Glomerular visceral epithelial cell (primary cell): ENCODE data around the gene UCMA.
"Not testable (repeated sequence)": the region's sequence is repeated elsewhere in the genome, so short reads cannot be mapped to it uniquely, and the experiment has no call there.

ENCODE experiments used
- DNase-seq: peaks from one replicate; pipeline ENCODE4 v3.0.0-alpha.2; 2016; ENCODE audit errors: extremely low spot score

UCMA gene, protein sequence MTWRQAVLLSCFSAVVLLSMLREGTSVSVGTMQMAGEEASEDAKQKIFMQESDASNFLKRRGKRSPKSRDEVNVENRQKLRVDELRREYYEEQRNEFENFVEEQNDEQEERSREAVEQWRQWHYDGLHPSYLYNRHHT

GRCh38 chr10:13234172-13234571, at the start of gene UCMA:
Gene UCMA, minus strand, starts transcription at chr10:13234374. Its CDS starts 116 bp downstream, at chr10:13234258.
- no peak for DNase-seq

GRCh38 chr10:13282348-13282747, 48.2 kb upstream of the UCMA start:
- not testable (repeated sequence) for DNase-seq

DNA sequence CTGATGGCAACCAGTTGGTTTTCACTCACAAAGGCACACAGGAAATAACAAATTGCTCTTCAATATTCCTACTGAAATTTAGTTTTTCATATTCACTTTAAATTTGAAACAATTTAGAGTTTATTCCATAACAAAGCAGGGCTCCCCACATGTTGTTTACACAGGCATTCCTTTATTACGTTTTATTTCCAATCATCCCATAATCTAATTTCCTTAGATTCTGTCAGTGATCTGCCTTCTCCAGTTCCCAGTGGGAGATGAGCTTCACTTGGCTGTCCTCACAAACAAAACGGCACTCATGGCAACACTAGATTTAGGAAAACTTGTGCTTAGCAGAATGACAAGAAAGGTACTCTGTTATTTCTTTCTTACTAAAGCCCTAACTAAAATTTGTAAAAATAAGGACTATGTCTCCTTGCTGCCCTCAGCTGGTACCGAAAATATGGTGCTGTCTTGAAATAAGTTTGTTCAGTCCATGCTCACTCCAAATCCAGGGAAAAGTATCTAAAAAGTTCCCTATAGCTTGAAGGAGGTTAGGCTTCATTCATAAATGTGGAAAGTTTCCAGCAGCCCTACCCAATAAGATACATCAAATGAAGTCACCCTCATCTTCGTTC, 42.7 kb upstream of the UCMA start:
- DNase-seq, result no peak

GRCh38 chr10:13276146-13276545, 42.0 kb upstream of the UCMA start:
- DNase-seq, result not testable (repeated sequence)

GRCh38 chr10:13272164-13272571, 38.0 kb upstream of the UCMA start:
- no peak for DNase-seq

DNA sequence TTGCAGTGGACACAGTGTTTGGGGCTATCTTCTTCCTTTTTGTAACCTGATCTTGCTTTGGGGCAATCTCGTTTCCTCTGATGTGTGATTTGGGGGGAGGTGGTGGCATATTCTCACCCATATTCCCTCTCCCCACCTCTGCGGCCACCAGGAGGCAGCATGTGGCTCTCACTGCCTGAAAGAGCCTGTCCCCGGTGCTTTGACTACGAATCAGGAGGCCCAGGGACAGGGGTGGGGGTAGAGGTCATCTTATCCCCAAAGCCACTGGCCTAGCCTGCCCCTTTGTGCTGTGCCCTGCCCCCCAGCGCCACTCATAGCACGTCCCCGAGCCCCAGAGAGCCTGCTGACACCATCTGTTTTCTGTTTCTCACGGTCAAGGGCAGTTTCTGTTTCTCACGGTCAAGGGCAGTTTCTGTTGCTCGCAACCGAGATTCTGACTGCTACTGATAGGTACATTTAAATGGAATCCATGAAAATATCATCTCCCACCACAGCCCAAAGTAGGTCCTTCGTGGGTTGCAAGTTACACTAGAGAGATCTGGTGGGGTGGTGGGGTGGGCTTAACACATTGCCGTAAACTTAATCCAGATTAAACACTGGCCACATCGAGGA, 37.5 kb upstream of the UCMA start:
- DNase-seq, result peak; percentile 16

- DNase-seq, result no peak
These were observed 36.8 kb upstream of the UCMA start for GRCh38 chr10:13270877-13271551.

DNA sequence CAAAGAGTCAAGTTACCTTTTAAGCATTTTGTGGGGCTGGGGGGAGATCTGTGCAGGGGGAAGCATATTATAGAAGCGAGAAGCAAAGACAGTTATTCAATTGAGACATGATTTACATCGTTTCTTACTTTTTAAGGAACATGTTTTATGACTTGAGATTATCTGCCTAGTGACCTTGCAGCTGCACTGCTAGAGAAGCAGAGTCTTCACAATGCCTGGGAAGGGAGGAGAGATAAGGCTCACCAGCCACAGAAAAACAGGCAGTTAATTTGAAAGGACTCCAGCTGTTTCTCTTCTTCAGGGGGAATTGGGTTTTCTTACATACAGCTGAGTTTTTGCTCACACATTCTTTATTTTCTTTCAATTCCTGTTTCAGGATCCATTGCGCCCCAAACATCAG, 34.7 kb upstream of the UCMA start:
- DNase-seq, result no peak

- DNase-seq, result no peak
These were observed 34.1 kb upstream of the UCMA start for GRCh38 chr10:13268310-13268709.

DNA sequence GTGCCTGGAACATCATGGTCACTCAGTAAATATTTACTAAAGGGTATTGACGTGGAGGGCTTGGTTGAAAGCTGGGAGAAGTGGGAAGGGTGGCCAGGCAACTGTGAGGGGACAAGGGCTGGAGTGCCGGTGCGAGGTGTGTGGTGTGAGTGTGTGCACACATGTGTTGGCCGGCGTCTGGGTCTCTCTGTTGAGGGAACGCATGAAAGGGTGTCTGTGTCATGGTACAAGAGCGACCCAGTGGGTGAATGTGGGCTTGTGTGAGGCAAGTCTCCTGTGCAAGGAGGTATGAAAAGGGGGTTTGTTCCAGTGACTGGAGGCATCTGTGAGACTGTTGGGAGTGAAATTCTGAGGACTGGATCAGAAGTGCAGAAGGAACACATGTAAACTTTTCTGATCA, 29.4 kb upstream of the UCMA start:
- DNase-seq, result no peak

- DNase-seq, result no peak
These were observed 28.3 kb upstream of the UCMA start for GRCh38 chr10:13262433-13262832.

- DNase-seq, result no peak
These were observed 23.5 kb upstream of the UCMA start for GRCh38 chr10:13257621-13258140.

- DNase-seq, result no peak
These were observed 22.5 kb upstream of the UCMA start for GRCh38 chr10:13256627-13257026.

DNA sequence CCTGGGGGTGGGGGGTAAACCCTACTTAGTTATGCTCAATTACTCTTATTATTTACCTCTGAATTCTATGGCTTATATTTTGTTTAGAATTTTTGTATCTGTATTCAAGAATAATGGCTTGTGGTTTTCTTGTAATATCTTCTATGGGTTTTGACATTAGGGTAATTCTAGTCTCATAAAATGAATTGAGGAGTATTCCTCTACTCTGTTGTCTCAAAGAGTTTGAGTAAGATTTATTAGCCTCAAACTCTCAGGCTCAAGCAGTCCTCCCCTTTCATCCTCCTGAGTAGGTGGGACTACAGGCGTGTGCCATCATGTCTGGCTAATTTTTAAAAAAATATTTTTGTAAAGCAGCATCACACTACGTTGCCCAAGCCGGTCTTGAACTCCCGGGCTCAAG, 19.6 kb upstream of the UCMA start:
- no peak for DNase-seq

GRCh38 chr10:13247784-13248183, 13.6 kb upstream of the UCMA start:
- DNase-seq, result no peak

GRCh38 chr10:13247246-13247645, 13.1 kb upstream of the UCMA start:
- DNase-seq, result no peak

DNA sequence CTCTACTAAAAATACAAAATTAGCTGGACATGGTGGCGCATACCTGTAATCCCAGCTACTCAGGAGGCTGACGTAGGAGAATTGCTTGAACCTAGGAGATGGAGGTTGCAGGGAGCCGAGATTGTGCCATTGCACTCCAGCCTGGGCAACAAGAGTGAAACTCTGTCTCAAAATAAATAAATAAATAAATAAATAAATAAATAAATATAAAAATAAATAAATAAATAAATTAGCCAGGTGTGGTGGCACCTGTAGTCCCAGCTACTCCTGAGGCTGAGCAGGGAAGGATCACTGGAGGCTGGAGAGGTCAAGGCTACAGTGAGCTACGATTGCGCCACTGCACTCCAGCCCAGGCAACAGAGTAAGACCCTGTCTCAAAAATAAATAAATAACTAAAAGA, 8.1 kb upstream of the UCMA start:
- DNase-seq, result not testable (repeated sequence)

DNA sequence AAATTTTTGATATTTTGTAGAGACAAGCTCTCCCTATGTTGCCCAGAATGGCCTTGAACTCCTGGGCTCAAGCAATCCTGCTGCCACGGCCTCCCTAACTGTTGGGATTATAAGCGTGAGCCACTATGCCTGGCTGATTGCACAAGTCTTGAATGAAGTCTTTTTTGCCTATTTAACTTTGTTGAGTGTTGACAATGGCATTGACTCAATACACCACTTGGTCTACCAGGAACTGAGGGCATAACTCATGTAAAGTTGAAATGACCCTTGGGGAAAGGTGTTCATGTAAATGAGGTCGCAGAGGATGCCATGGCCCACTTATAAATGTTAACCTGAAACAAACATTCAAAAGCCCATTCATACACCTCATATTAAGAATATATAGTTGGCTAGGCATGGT, 7.4 kb upstream of the UCMA start:
- DNase-seq, result no peak

GRCh38 chr10:13239923-13240322, 5.7 kb upstream of the UCMA start:
- no peak for DNase-seq

DNA sequence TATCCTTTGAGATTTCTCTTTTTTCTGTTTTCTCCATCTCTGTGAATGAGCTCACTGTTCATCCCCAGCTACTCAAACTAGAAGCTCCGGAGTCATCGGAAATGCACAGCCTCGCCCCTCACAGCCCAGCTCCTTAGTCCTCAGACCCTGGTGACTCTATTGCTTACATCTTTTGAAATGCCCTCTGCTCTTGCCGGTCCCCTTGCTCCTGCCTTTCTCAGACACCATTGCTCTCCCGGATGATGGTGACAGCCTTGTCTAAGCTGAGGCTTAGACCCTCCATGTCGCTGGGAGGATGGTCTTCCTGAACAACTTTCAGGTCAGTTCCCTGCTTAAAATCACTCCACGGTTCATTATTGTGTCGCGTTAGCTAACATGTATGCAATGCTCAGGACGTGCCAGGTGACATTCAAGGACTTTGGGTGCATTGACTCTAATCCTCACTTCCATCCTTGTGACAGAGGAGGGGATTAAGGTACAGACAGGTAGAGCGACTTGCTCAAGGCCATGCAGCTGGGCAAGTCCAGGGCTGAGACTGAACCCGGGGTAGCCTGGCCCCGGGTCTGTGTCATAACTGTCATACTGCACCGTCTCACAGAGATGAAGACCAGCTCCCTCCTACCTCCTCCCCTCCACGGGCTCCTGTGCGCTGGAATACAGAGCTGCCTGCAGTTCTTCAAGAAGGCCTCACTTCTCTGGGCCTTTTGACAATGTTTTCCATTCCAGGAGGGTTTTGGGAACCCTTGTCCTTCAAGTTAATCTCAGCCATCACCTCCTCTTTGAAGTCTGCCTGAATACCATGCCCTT, 4.3 kb upstream of the UCMA start:
- DNase-seq, result no peak

GRCh38 chr10:13236638-13237037, 2.5 kb upstream of the UCMA start:
- DNase-seq, result no peak

DNA sequence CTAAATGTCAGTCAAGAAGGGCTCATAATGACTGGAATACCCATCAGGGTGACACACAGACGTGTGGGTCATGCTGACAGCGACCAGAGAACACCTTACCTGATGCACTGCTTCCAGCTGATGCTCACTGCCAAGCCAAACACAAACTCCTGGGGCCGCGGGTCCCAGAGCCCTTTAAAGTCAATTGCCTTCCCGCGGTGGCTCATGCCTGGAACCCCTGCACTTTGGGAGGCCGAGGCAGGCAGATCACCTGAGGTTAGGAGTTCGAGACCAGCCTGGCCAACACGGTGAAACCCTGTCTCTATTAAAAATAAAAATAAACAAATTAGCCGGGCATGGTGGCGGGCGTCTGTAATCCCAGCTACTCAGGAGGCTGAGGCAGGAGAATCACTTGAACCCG, 562 bp upstream of the UCMA start:
- not testable (repeated sequence) for DNase-seq
